Measurements from ENCODE around the gene LYPLAL1. TPM values are rescaled to one million over a fixed set of nuclear protein-coding genes. Genes with fewer than 3 reads are reported as not detected.

LYPLAL1 gene
- total and polyA plus RNA-seq, 2 of the 13 experiments (the other 11 are each of a cell fraction or from before 2014, with no cell fraction given) = 17.0 to 31.6 TPM

- TF ChIP-seq, protein P1, sequence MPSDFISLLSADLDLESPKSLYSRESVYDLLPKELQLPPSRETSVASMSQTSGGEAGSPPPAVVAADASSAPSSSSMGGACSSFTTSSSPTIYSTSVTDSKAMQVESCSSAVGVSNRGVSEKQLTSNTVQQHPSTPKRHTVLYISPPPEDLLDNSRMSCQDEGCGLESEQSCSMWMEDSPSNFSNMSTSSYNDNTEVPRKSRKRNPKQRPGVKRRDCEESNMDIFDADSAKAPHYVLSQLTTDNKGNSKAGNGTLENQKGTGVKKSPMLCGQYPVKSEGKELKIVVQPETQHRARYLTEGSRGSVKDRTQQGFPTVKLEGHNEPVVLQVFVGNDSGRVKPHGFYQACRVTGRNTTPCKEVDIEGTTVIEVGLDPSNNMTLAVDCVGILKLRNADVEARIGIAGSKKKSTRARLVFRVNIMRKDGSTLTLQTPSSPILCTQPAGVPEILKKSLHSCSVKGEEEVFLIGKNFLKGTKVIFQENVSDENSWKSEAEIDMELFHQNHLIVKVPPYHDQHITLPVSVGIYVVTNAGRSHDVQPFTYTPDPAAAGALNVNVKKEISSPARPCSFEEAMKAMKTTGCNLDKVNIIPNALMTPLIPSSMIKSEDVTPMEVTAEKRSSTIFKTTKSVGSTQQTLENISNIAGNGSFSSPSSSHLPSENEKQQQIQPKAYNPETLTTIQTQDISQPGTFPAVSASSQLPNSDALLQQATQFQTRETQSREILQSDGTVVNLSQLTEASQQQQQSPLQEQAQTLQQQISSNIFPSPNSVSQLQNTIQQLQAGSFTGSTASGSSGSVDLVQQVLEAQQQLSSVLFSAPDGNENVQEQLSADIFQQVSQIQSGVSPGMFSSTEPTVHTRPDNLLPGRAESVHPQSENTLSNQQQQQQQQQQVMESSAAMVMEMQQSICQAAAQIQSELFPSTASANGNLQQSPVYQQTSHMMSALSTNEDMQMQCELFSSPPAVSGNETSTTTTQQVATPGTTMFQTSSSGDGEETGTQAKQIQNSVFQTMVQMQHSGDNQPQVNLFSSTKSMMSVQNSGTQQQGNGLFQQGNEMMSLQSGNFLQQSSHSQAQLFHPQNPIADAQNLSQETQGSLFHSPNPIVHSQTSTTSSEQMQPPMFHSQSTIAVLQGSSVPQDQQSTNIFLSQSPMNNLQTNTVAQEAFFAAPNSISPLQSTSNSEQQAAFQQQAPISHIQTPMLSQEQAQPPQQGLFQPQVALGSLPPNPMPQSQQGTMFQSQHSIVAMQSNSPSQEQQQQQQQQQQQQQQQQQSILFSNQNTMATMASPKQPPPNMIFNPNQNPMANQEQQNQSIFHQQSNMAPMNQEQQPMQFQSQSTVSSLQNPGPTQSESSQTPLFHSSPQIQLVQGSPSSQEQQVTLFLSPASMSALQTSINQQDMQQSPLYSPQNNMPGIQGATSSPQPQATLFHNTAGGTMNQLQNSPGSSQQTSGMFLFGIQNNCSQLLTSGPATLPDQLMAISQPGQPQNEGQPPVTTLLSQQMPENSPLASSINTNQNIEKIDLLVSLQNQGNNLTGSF (CRISPR knock-in tag; IDR thresholded peaks at IDR 0.05) = no peak
- TF ChIP-seq ZNF138 (CRISPR knock-in tag; IDR thresholded peaks at IDR 0.05; ENCODE audit: low read depth) (no peak), MYC (CRISPR knock-in tag; IDR thresholded peaks at IDR 0.05; ENCODE audit: borderline replicate concordance) (peak; percentile 91), HOXA7 (CRISPR knock-in tag; IDR thresholded peaks at IDR 0.05) (no peak), BCL6 (CRISPR knock-in tag; IDR thresholded peaks at IDR 0.05) (peak; percentile 33), ARID4A (CRISPR knock-in tag; IDR thresholded peaks at IDR 0.05; ENCODE audit: borderline replicate concordance) (peak; percentile 82; the same call in 1 of the 2 replicates), RCOR2 (CRISPR knock-in tag; IDR thresholded peaks at IDR 0.05) (no peak), GATA4 (IDR thresholded peaks at IDR 0.05; ENCODE audit: borderline replicate concordance, low read depth) (0 out of 2 replicates have a peak, but pooled peaks have one; percentile 36)
- TF ChIP-seq, protein P2, sequence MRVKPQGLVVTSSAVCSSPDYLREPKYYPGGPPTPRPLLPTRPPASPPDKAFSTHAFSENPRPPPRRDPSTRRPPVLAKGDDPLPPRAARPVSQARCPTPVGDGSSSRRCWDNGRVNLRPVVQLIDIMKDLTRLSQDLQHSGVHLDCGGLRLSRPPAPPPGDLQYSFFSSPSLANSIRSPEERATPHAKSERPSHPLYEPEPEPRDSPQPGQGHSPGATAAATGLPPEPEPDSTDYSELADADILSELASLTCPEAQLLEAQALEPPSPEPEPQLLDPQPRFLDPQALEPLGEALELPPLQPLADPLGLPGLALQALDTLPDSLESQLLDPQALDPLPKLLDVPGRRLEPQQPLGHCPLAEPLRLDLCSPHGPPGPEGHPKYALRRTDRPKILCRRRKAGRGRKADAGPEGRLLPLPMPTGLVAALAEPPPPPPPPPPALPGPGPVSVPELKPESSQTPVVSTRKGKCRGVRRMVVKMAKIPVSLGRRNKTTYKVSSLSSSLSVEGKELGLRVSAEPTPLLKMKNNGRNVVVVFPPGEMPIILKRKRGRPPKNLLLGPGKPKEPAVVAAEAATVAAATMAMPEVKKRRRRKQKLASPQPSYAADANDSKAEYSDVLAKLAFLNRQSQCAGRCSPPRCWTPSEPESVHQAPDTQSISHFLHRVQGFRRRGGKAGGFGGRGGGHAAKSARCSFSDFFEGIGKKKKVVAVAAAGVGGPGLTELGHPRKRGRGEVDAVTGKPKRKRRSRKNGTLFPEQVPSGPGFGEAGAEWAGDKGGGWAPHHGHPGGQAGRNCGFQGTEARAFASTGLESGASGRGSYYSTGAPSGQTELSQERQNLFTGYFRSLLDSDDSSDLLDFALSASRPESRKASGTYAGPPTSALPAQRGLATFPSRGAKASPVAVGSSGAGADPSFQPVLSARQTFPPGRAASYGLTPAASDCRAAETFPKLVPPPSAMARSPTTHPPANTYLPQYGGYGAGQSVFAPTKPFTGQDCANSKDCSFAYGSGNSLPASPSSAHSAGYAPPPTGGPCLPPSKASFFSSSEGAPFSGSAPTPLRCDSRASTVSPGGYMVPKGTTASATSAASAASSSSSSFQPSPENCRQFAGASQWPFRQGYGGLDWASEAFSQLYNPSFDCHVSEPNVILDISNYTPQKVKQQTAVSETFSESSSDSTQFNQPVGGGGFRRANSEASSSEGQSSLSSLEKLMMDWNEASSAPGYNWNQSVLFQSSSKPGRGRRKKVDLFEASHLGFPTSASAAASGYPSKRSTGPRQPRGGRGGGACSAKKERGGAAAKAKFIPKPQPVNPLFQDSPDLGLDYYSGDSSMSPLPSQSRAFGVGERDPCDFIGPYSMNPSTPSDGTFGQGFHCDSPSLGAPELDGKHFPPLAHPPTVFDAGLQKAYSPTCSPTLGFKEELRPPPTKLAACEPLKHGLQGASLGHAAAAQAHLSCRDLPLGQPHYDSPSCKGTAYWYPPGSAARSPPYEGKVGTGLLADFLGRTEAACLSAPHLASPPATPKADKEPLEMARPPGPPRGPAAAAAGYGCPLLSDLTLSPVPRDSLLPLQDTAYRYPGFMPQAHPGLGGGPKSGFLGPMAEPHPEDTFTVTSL (CRISPR knock-in tag; IDR thresholded peaks at IDR 0.05; ENCODE audit: borderline replicate concordance) = peak; percentile 12; the same call in 1 of the 2 replicates
- TF ChIP-seq, protein P3, sequence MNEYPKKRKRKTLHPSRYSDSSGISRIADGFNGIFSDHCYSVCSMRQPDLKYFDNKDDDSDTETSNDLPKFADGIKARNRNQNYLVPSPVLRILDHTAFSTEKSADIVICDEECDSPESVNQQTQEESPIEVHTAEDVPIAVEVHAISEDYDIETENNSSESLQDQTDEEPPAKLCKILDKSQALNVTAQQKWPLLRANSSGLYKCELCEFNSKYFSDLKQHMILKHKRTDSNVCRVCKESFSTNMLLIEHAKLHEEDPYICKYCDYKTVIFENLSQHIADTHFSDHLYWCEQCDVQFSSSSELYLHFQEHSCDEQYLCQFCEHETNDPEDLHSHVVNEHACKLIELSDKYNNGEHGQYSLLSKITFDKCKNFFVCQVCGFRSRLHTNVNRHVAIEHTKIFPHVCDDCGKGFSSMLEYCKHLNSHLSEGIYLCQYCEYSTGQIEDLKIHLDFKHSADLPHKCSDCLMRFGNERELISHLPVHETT (CRISPR knock-in tag; conservative IDR thresholded peaks at IDR 0.05) = 0 out of 2 replicates have a peak, but pooled peaks have one; percentile 52
Observed at GRCh38 chr1:219173758-219174459, at the start of gene LYPLAL1 (continued).
